Epithelial cell of esophagus (primary cell): ENCODE results near the gene CAMK1D.

Experiments
- DNase-seq: peaks from one replicate; pipeline ENCODE4 v3.0.0; 2010; ENCODE audit warnings: low read depth
- H3K4me3 ChIP-seq: 2 replicates; pipeline ENCODE4 v1.5.1; 2011; ENCODE audit warnings: mild to moderate bottlenecking, low read length, control low read depth
- TF ChIP-seq, protein P1 (sequence below): IDR thresholded peaks from 2 replicates; pipeline ENCODE4 v1.5.1; 2011; ENCODE audit warnings: low read depth, mild to moderate bottlenecking, low read length, control low read depth, inconsistent platforms; ENCODE audit not compliant: insufficient read depth; ENCODE audit errors: missing control alignments

The CAMK1D gene

DNA sequence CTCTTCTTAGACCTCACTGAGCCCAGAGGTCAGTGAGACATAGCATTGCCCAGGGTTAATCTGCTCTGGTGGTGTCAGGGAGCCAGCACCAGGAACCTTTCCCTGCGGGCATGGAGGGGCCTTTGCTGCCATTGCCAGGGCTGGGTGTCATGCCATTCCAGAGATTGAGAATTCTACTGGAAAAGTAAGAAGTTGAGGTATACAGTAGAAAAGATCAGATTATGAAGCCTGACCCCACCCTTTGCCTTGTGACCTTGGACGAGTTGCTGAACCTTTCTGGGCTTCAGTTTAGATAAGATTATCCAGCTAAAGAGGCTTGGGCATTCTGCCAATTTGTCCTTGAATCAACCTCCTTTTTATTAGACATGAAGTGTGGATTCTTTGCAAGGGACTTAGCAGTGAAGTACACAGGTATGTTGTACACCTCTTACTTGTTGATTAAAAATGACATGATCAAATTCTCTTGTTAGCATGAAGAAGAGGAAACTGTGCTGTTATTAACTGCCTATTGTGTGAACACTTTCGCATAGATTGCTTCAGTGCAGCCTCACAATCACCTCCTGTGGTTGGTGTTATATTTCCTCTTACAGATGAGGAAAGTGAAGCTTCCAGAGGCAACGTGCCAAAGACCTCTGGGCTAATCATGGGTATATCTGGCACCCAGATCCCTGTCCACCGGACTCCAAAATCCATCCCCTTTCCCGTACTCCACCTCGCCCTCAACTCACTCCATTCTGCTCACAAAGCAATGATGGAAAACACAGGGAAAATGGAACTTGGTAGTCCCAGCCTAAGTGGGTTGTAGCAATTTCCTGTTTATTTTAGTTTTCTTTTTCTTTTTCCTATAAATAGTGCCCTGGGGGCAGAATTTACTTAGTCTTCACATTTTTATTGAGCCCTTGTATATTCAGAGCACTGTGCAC is 151.3 kb downstream of the CAMK1D start:
- no peak for DNase-seq
- TF ChIP-seq, protein P1, sequence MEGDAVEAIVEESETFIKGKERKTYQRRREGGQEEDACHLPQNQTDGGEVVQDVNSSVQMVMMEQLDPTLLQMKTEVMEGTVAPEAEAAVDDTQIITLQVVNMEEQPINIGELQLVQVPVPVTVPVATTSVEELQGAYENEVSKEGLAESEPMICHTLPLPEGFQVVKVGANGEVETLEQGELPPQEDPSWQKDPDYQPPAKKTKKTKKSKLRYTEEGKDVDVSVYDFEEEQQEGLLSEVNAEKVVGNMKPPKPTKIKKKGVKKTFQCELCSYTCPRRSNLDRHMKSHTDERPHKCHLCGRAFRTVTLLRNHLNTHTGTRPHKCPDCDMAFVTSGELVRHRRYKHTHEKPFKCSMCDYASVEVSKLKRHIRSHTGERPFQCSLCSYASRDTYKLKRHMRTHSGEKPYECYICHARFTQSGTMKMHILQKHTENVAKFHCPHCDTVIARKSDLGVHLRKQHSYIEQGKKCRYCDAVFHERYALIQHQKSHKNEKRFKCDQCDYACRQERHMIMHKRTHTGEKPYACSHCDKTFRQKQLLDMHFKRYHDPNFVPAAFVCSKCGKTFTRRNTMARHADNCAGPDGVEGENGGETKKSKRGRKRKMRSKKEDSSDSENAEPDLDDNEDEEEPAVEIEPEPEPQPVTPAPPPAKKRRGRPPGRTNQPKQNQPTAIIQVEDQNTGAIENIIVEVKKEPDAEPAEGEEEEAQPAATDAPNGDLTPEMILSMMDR: no peak
- H3K4me3 ChIP-seq: no peak overlapping the region

DNA sequence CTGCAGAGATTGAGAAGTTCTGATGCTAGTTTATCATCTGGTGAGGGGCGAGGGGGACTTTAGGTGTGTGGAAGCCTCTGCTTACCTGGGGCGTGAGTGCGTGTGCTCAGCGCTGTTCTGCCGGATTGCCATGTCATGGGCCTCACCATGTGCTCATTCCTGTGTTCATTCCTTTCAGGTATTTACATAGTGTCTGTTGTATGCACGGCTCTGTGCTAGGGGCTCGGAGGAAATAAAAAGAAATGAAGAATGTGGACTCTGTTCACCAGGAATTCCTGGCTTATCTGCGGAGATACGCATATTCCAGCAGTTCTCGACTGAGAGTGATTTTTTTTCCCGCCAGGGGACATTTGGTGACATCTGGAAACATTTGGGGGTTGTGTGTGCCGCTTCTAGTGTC is 152.0 kb downstream of the CAMK1D start:
- H3K4me3 ChIP-seq: no peak overlapping the region
- TF ChIP-seq, protein P1: no peak
- no peak for DNase-seq

DNA sequence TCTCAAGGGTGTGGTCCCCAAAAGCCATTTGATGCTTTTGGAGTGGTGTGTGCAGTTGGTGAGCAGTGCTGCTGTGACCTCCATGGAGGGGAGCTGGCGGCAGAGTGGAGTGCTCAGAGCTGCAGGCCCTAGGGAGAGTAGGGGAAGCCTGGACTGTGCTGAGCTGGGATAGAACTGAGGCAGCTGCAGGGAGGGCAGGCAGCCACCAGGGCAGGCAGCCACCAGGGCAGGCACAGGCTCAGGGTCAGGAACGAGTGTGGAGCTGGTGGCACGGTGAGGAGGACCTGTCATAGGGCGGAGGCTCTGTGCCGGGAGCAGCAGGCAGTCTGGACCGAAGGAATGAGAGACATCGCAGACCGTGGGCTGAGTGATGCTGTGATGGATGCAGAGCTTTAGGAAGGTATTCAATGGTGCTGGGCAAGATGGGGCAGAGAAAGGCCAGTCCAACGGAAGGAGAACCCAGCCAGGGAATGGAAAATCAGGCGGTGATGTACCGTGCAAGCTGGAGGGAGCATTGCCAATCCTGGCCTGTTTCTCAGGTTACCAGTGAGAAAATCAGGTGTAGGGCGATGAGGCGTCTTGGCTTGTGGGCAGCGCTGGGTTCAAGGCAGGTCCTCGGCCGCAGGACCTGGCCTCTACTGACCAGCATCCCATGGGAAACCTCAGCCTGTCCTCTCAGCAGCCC is 152.6 kb downstream of the CAMK1D start:
- H3K4me3 ChIP-seq: no peak overlapping the region
- TF ChIP-seq, protein P1: no peak
- no peak for DNase-seq

DNA sequence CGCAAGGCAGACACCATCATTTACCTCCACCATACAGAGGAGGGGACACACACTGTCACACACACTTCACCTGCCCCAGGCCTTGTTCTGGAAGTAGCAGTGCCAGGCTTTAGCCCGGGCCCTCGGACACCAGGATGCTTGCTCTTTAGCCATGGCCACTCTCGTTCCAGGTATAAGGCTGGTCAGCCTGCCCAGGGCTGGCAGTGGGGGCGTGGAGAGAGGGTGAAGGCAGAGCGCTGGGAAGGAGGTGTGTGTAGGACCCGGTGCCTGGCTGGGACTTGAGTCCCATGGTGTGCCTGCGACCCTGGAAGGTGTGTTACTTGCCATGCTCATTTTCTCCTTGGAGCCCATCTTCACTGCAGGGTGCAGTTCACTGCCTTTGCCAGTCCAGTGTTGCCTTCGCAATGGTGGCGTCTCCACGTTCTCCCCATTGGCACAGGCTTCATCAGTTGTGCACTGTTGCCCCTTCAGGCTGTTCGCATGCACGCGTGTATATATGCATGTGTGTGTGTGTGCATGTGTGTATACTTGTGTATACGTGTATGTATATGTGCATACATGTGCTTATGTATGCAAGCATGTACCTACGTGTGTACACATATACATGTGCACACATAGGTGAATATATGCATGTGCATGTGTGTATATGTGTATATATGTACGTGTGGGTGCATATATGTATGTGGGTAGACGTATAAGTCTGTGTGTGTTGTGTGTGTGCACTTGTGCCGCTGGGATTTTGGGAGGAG is 153.4 kb downstream of the CAMK1D start:
- DNase-seq: no peak
- TF ChIP-seq, protein P1: no peak
- no peak overlapping the region for H3K4me3 ChIP-seq

- H3K4me3 ChIP-seq: no peak overlapping the region
- TF ChIP-seq, protein P1: no peak
- DNase-seq: peak; percentile 9
These were observed 154.0 kb downstream of the CAMK1D start for GRCh38 chr10:12503311-12503710.

DNA sequence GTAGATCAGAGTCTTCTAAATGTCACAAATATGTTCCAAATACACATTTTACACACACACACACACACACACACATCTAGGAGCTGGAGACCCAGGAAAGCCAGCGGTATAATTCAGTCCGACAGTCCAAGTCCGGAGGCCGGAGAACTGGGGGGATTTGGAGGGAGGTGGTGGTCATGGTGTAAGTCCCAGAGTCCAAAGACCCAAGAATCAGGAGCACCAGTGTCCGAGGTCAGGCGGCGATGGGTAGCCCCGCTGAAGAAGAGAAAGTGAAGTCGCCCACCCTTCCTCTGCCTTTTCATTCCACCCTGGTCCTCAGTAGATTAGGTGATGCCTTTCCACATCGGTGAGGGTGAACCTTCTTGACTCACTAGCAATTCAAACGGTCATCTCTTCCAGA is 154.8 kb downstream of the CAMK1D start:
- no peak for DNase-seq
- TF ChIP-seq, protein P1: no peak

More for the DNA sequence above, 154.8 kb downstream of the CAMK1D start:
- no peak overlapping the region for H3K4me3 ChIP-seq
